Measurements from ENCODE around the gene SLC25A42.
"Not testable (repeated sequence)": the region's sequence is repeated elsewhere in the genome, so short reads cannot be mapped to it uniquely, and the experiment has no call there.

The SLC25A42 gene

DNA sequence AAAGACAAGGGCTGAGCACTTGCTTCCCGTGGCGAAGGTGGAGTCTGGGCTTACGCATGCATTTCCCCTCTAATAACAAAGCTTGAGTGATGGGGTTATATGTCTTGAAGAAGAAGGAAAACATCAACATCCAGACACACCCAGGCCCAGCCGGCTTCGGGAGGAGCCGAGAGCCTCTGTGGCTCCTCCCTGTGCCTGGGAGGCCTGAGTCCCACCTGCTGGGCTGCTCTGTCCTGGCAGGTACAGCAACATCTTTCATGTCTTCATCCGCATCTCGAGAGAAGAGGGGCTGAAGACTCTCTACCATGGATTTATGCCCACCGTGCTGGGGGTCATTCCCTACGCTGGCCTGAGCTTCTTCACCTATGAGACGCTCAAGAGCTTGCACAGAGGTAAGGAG, 43.9 kb downstream of the SLC25A42 start:
- DNase-seq = no peak

- no peak for DNase-seq
Measured at GRCh38 chr19:19109601-19110000, 45.8 kb downstream of the SLC25A42 start.

DNA sequence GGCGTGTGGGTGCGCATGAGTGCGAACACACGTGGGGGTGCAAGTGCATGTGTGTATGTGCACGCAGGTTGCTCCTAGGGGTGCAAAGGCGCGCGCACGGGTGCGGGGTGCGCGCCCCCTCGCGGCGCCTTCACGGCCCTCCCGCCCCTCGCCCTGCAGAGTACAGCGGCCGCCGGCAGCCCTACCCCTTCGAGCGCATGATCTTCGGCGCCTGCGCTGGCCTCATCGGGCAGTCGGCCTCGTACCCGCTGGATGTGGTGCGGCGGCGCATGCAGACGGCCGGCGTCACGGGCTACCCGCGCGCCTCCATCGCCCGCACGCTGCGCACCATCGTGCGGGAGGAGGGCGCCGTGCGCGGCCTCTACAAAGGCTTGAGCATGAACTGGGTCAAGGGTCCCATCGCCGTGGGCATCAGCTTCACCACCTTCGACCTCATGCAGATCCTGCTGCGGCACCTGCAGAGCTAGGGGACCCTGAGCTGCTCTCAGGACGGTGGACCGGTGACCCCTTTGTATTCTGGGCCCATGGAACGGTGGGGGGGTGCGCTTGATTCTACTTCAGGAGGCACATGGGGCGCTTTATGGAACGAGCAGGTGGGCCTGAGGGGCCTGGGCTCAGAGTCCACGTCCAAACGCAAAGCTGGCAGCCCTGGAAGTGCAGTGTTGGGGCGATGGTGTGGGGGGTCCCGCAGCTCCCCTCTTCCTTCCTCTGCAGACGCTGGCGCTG, 46.8 kb downstream of the SLC25A42 start:
- no peak for DNase-seq

DNA sequence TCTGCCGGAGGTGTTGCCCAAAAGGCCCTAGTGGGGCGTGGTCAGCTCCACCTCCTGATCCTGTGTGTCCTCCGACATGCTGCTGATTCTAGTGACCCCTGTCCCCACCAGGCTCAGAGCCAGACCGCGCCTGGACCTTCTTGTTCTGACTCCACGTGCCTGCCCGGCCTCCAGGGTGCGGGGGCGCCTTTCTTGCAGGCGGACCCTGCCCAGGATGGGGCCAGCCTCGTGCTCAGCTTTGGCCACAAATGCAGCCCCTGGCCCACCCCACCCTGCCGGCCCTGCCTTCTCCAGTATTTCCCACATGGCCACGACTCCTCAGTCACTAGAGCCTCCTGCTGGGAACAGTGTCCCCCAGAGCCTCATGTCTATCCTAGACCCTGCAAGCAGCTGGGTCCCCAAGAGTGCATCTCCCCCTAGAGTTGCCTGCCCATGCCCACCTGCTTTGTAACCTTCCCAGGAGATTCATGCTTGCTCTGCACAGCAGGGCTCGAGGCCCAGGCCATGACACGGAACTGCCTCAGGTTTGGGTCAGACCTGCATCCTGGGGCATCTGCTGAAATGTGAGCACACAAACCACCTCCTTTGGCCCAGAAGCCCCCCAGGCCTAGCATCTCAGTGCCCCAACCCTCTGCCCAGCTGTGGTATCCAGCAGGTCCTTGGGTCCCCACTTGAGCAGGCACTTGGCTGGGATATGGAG, 47.5 kb downstream of the SLC25A42 start:
- DNase-seq = no peak

DNA sequence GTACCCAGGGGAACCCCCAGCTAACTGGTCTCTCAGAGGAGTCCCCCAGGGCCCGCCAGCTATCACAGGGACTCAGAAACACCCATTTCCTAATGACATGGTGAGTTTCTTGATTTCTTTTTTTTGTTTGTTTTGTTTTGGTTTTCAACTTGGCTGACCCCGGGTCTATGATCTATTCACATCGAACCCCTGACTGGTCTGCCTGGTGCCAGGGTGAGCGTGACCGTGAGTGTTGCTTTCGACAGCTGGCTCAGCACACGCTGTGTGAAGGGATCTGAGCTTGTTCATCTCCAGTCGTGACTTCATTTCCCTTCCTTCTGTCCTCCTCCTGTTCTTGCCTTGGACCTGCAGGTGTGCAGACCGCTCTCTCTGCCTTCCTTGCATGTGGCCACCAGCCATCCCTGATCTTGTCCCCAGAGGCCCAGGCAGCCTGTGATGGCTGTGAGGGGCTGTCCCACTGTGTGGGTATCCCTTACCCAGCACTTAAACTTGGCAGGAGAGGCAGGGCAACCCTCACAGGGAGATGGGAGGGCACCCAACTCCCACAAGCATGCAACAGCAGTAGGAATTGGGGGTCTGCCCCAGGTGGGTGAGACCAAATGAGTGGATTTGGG, 48.3 kb downstream of the SLC25A42 start:
- DNase-seq = no peak

DNA sequence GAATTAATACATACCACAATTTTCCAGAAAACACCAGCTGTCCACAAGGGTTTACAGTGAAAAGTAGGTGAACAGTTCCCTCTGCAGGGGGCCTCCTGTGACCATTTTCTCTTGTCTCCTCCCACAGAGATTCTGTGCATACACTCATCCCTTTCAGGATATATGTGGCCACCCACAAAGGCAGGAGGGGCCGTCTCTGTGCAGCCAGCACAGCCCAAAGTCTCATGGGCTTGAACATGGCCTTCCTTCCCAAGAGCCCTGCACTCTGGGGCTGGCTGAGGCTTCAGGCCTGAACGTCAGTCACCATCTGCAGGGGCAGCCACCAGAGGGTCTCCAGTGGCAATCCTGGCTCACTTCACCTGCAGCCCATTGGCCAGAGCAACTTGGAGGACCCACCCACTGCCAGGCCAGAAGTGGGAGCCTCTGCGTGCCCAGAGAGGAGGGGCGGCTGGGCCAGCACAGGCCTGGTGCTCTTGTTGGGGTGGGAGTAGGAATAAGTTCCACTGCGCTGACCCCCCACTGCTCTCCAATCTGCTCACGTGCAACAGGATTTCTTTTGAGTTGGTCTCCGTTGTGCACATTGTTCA, 49.3 kb downstream of the SLC25A42 start:
- peak; percentile 13 for DNase-seq

DNA sequence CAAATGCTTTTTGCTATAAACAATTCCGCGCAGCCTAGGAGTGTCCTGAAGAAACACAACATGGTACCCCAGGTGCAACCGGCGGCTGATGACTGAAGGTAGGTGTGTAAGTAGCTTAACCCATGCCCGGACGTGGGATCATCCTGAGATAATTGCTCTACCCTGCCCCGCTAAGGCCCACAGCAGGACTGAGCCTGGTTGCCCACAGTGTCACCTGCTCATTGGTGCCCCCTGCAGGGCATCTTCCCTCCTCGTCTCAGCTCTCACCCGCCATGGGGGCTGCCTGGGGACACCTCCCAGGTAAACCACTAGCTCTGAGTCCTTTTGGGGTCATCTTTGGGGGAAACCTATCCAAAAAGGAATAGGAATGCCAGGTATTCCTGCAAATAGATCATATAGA, 52.2 kb downstream of the SLC25A42 start:
- DNase-seq = peak; percentile 67

- DNase-seq = no peak
Measured at GRCh38 chr19:19119325-19120237, 55.8 kb downstream of the SLC25A42 start.

- DNase-seq = no peak
Measured at GRCh38 chr19:19120308-19121231, 56.8 kb downstream of the SLC25A42 start.

DNA sequence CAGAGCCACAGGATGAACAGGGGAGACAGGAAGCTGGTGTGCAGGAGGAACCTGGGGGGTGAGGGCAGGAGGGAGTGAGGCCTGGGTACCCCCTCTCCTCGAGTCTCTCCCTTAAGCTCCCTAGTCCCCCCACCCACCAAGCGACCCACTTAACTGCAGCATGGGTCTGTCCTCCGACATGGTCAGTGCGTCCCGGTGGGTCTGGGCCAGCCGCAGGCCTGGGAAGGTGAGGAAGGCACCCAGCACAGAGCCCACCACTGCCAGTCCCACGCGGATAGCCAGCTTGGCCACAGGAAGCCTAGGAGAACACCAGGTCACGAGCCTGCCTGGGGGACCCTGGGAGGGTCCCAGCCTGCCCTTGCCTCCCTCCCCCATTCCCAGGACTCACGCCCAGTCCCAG, 57.6 kb downstream of the SLC25A42 start:
- DNase-seq = no peak

- DNase-seq = no peak
Measured at GRCh38 chr19:19122902-19123301, 59.1 kb downstream of the SLC25A42 start.

DNA sequence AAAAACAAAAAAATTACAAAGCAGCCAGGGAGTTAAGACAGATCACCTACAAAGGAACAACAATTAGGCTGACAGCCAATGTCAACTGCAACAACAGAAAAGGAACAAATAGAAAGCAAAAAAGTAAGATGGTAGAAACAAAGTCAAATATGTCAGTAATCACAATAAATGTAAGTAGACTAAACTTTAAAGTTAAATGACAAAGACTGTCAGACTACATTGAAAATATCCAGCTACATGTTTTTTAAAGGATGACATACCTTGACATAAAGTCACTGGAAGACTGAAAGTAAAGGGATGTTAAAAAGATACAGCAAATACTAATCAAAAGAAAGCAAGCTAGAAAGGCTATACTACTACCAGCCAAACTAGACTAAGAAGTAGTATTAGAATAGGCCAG, 59.6 kb downstream of the SLC25A42 start:
- no peak for DNase-seq

DNA sequence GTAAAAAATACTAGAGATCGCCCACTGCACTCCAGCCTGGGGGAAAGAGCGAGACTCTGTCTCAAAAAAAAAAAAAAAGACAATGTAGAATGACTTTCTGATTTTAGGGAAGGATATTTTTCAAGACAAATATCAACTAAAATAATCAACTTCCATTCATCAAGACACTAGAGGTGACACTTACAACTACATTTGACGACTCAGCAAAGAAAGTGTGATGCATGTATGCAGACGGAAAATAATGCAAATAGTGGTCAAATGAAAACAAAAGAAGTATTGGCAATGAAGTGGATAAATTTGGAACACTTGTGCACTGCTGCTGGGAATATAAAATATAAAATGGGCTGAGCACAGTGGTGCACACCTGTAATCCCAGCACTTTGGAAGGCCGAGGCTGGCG, 62.3 kb downstream of the SLC25A42 start:
- DNase-seq = no peak

DNA sequence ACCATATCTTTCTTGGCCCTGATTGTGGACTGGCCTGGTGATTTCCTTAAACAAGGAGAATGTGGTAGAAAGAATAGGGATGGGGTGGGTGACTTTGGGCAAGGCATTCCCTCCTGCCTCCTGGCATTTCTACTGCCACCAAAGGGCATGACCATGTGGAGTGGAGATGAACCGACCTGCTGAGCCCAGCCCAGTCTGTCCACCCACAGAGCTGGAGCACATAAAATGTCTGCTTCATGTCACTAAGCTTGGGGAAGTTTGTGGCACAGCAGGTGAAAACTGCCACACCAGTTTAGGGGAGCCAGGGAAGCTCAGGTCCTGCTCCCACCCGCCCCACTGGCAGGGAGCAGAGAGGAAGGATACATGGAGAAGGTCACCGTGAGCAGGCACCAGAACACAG, 68.2 kb downstream of the SLC25A42 start:
- DNase-seq = no peak

DNA sequence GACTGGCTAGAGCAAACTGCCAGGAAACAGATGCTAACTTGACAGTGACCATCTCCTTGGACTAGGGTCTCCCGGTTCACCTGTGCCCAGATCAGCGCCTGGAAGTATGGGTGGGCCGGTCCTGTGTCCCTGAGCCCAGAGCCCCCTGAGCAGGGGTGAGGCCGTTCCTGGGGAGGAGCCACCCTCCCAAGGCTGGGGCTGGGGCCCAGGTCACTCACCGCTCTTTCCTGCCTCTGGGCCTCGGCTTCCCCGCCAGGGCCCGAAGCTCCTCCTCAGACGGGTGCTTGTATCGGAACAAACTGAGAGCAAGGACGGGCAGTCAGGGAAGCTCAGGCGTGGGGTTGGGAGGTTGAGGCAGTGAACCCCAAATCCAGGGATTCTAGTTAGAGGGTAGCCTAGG, 69.1 kb downstream of the SLC25A42 start:
- DNase-seq = no peak

GRCh38 chr19:19133985-19134384, 70.2 kb downstream of the SLC25A42 start:
- DNase-seq = no peak

GRCh38 chr19:19134687-19135158, 70.9 kb downstream of the SLC25A42 start:
- peak; percentile 25 for DNase-seq

GRCh38 chr19:19135713-19136112, 71.9 kb downstream of the SLC25A42 start:
- not testable (repeated sequence) for DNase-seq

DNA sequence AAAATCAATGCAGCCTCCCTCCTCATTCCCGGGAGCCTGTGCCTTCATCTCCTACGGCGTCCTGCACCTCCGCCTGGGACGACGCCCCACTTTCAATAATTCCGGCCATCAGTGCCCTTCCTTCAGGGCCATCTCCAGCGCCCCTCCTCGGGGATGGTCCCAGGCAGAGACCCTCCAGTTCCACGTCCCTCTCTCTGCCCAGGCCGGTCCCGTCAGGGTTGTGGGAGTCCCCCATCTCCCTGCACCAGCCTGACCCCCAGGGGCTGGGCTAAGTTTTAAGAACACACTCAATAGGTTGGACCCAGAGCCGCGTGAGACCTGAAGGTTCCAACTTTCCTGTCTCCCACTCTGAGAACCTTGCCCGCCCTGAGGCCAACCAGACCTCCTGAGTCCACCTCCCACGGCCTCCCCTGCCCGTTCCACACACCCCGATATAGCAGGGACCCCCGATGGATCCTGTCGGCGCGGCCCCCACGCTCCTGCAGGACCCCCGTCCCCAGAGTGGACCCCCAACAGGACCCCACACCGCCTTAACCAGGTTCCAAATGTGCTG, 73.8 kb downstream of the SLC25A42 start:
- peak; percentile 22 for DNase-seq

GRCh38 chr19:19138109-19138981, 74.6 kb downstream of the SLC25A42 start, which contains the start of gene TMEM161A:
TSS of gene TMEM161A (minus strand) at chr19:19138478. CDS start at chr19:19138428, 50 bp downstream.
- DNase-seq = peak; percentile 98
